HG02973 (cell line): Measurements from ENCODE around the gene EFCAB6.

Source experiments
- ATAC-seq: cut with Tn5 transposase; IDR thresholded peaks from one replicate; pipeline ENCODE4 v1.9.1; 2021; ENCODE audit warnings: moderate library complexity; ENCODE audit not compliant: unreplicated experiment

EFCAB6 gene

GRCh38 chr22:43616645-43617044, 195.5 kb downstream of the EFCAB6 start:
- no peak for ATAC-seq

GRCh38 chr22:43600265-43600664, 211.8 kb downstream of the EFCAB6 start:
- no peak for ATAC-seq

- no peak for ATAC-seq
These were observed 219.6 kb downstream of the EFCAB6 start for GRCh38 chr22:43592476-43592875.

- ATAC-seq, result no peak
These were observed 220.7 kb downstream of the EFCAB6 start for GRCh38 chr22:43591380-43591779.

GRCh38 chr22:43587574-43587973, 224.5 kb downstream of the EFCAB6 start:
- no peak for ATAC-seq

- ATAC-seq, result no peak
These were observed 228.6 kb downstream of the EFCAB6 start for GRCh38 chr22:43583501-43583900.

GRCh38 chr22:43582394-43582793, 229.7 kb downstream of the EFCAB6 start:
- no peak for ATAC-seq

GRCh38 chr22:43580271-43580750, 231.8 kb downstream of the EFCAB6 start:
- no peak for ATAC-seq

GRCh38 chr22:43574738-43575137, 237.4 kb downstream of the EFCAB6 start:
- ATAC-seq, result no peak

- no peak for ATAC-seq
These were observed 239.4 kb downstream of the EFCAB6 start for GRCh38 chr22:43572710-43573109.

GRCh38 chr22:43571181-43571580, 240.9 kb downstream of the EFCAB6 start:
- ATAC-seq, result no peak

- no peak for ATAC-seq
These were observed 241.5 kb downstream of the EFCAB6 start for GRCh38 chr22:43570531-43571165.

- no peak for ATAC-seq
These were observed 243.0 kb downstream of the EFCAB6 start for GRCh38 chr22:43569111-43569510.

GRCh38 chr22:43567691-43568324, 244.3 kb downstream of the EFCAB6 start:
- no peak for ATAC-seq

- no peak for ATAC-seq
These were observed 245.4 kb downstream of the EFCAB6 start for GRCh38 chr22:43566561-43567332.

- ATAC-seq, result no peak
These were observed 246.1 kb downstream of the EFCAB6 start for GRCh38 chr22:43566021-43566420.

GRCh38 chr22:43564859-43565258, 247.2 kb downstream of the EFCAB6 start:
- no peak for ATAC-seq

- ATAC-seq, result no peak
These were observed 248.5 kb downstream of the EFCAB6 start for GRCh38 chr22:43563571-43563970.

- ATAC-seq, result no peak
These were observed 249.3 kb downstream of the EFCAB6 start for GRCh38 chr22:43562843-43563242.

GRCh38 chr22:43561415-43562178, 250.5 kb downstream of the EFCAB6 start:
- ATAC-seq, result no peak

- no peak for ATAC-seq
These were observed 251.5 kb downstream of the EFCAB6 start for GRCh38 chr22:43560651-43561050.
